Glomerular endothelial cell (primary cell): ENCODE measurements around the gene IDUA. TPM values are rescaled to one million over a fixed set of nuclear protein-coding genes. Genes with fewer than 3 reads are reported as not detected.

ENCODE experiments used
- DNase-seq: peaks from one replicate; pipeline ENCODE4 v3.0.0-alpha.2; 2011; ENCODE audit warnings: low read depth, low spot score; ENCODE audit errors: extremely low read depth
- total RNA-seq: library from RNA; depleted of rRNA; stranded (reverse); fragments of >200 nt; gene quantifications from 2 replicates; pipeline ENCODE4 v1.2.3, GENCODE V29; 2015

IDUA gene
- total RNA-seq, 1 donor from 2014 or later = 47.9 TPM

GRCh38 chr4:985123-985830, 1.6 kb upstream of the IDUA start:
- no peak for DNase-seq

DNA sequence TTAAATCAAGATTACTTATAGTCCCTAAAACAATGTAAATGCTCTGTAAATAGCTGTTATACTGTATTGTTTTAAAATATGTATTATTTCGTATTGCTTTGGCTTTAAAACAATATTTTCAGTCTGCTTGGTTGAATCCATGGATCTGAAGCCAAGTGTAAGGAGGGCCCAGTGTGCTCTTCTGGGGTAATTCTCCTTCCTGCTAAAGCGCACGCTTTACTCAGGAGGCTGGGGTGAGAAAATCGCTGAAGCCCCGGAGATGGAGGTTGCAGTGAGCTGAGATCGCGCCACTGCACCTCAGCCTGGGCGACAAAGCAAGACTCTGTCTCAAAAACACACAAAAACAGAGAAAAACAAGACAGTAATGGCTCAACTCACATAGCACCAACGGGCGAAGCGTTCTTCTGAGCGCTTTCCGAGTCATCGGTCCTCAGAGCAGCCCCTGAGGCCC, 391 bp upstream of the IDUA start:
- no peak for DNase-seq

DNA sequence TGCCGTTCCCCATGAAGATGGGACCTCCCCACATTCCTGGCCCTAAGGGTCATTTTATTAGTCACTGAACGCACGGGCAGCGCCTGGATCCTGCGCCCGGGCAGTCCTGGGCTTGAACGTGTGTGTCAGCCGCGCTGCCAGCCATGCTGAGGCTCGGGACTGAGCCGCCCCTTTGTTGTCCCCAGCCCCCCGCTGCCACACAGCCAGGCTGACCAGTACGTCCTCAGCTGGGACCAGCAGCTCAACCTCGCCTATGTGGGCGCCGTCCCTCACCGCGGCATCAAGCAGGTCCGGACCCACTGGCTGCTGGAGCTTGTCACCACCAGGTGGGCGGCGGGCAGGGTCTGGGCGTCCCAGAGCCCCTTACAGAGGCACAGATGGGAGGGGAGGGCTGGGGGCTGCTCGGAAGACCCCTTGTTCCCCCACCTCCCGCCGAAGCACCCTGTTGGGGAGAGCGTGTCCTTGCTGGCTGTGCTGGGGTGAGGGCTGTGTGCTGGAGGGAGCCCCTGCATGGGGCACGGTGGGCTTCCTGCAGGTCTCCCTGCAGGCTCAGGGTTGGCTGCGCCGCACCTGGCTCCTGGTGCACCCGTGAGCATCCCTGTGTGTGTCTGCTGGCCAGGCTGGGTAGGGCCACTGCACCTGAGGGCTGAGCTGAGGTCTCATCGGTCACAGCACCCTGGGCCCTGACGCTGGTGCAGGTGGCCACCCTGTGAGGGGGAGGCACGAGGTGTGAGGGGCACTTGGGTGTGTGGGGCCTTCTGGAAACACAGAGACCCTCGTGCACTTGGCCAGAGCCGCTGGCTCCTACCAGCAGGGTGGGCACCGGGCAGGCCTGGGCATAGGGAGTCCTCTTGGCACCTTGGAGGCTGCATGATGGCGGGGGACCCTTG, 1.0 kb downstream of the IDUA start:
- no peak for DNase-seq

GRCh38 chr4:988726-989721, 2.2 kb downstream of the IDUA start:
- no peak for DNase-seq

DNA sequence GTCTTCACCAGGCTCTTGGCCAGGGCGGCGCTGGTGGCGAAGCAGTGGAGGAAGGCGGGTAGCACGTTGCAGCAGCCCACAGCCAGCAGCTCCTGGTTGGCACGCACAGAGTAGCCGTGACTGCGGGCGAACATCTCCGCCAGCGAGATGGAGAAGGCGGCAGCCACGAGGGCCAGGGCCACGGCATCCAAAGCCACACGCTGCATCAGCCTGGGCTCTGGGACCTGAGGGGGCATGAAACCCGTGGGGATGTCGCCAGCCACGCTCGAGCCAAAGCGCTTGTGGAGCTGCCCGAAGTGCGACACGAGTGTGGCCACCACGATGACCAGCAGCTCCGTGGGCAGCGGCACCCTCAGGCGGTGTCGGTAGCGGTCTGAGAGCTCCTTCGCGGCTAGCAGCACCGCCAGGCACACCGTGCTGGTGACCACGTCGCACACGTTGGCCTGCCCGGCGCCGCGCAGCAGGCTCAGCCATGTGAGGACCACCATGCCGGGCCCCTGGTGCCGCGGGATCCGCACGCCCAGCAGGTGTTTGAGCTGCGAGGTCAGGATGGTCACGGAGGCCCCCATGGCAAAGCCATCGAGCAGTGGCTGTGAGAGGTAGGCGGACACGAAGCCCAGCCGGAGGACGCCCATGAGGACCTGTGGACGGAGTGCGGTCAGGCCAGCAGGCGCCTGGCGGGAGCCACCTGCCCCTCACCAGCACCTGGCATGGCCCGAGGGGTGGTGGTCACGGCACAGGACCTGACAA, 3.1 kb downstream of the IDUA start:
- DNase-seq = no peak

GRCh38 chr4:990746-991367, 4.0 kb downstream of the IDUA start:
- DNase-seq = no peak

DNA sequence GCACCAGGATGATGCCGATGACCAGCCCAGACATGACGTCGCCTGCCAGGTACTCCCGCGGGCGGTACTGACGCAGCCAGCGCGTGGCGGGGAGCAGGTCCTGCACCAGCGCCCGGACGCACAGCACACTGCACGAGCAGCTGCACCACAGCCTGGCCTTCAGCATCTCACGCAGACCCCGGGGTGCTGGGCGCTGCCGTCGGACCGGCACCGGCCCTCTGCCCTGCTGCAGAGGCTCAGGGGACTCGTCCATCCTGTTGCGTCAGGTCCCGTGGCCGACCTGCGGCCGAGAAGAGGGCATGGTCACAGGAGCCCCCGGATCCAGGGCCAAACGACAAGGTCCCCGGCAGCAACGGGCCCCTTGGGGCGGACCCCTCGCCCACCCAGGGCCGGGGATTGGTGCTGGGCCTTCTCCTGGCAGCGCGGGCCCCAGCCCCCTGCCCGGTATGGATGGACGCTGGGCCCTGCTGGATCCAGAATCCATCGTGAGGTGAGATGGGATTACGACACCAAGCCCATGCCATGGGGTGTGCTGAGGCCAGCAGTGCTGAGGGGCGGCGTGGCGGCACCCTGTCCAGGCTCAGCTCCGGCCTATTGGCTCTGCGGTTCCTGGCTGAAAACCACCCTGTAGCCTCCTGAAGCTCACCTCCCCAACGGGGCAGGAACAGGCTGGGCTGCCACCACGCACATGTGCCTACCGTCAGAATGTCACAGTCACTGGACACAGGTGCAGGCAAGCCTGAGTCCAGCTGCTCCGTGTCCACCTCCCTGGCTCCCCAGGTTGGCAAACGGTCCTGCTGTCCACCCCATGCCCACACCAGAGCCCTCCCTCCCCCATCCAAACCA, 4.8 kb downstream of the IDUA start:
- DNase-seq = no peak

GRCh38 chr4:992297-993110, 5.7 kb downstream of the IDUA start:
- DNase-seq = no peak

DNA sequence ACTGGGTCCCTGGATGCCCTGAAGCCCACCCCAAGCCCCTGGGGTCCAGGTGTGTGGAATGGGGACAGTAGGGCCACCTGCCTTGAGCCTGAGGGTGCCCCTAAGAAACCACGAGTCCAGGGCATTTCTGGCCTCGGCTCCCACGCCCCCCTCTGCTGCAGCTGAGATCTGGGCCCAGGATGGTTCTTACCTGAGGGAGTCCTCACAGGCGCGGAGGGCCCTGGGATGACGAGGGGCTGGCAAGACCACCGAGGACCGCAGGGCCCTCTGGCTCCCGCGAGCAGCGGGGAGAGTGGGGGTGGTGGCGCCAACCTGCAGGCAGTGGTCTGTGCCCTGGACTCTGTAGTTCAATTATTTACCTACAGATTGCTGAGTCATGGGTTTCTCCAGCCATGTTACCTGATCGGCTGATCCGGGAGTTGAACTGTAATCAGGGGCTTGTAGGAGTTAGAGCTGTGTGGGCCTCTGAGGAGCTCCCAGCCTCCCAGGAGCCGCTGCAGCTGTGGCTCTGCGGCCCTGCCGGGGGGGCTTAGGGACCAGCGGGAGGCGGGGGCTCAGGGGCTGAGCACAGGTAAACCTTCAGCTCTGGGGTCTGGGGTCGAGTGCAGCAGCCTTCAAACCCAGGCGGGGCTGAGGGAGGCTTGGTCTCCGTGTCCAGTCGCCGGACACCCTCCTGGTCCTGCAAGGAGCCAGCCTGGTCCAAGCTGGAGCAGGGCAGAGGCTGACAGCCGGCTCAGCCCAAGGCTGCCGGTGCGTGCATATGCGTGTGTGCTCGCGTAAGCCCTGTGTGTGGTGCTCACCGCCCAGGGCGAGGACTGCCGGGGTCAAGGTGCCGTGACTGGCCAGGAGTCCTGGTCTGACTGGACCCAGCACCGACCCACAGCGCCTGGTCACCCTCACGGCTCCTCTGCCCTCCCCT, 6.5 kb downstream of the IDUA start, which contains the start of gene SLC26A1:
TSS of gene SLC26A1 (minus strand) at position 294 of the 919 bp plus-strand sequence. CDS start 1,701 bp downstream, outside the sequence.
- DNase-seq = no peak

GRCh38 chr4:995311-996026, 8.6 kb downstream of the IDUA start:
- no peak for DNase-seq

- DNase-seq = no peak
Observed at GRCh38 chr4:996030-996996, 9.5 kb downstream of the IDUA start.

DNA sequence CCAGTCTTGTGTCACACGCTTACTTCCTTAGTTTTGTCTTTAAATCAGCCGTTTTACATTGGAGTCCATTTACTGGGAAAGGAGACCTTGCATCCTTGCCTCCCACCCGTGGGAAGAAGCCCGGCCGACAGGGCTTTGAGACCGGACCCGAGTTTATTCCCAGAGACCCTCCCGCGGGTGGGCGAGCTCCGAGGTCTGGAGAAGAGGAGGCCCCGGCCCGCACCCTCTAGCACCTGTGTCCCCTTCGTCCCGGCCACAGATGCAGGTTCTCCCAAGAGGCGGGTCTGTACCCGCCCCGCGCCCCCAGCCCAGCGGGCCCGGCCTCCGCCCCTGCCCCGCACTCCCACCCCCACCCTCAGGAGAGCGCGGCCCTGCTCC, 10.1 kb downstream of the IDUA start:
- no peak for DNase-seq

GRCh38 chr4:997375-998071, 10.7 kb downstream of the IDUA start:
- no peak for DNase-seq

DNA sequence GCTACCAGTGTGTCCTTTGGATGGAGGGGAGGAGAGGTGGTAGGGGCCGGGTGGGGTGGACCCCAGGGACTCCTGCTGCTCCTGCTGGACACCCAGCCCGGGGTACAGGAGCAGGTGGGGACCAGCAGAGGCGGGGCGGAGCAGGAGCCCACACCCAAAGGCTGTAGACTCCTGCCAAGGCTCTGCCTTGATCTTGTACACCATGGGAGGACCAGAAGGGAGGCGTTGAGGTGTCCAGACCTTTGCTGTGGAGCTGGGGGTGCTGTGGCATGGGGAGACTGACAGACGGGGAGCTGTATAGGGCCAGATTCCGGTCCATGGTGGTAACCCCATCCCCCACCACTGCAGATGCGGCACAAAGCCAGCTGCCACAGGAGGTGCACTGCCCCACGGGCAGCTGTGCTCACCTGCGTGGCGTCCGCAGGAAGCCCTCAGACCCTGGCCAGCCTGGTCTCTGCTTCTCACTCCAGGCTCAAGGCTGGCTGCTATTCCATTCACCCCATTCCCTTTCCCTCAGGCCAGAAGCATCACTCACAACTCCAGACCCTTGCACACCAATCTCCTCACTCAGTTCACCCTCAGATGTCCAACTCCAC, 11.3 kb downstream of the IDUA start:
- no peak for DNase-seq
